ENCODE measurements around the gene NGLY1. TPM values are rescaled to one million over a fixed set of nuclear protein-coding genes. Genes with fewer than 3 reads are reported as not detected.

NGLY1 gene
- total and polyA plus RNA-seq, 2 of the 8 experiments (the other 6 are each of a cell fraction or from before 2014, with no cell fraction given) = 3.1 to 24.8 TPM

DNA sequence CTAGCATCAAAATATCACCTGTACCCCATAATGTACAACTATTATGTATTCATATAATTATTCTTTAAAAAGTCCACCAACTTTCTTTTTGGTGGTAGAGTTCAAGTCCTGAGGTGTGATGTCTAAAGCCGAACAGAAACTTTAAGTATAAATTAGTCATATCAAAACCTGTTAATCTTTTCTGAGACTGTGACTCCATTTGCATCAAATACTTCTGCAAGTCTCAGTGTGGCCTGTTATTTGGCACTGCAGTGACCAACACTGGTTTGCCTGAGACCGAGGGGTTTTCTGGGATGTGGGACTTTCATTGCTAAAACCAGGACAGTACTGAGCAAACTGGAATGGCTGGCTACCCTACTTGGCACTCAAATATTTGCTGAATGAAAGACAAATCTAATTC lies 7.3 kb downstream of the NGLY1 start (continued):
- TF ChIP-seq, protein P1, sequence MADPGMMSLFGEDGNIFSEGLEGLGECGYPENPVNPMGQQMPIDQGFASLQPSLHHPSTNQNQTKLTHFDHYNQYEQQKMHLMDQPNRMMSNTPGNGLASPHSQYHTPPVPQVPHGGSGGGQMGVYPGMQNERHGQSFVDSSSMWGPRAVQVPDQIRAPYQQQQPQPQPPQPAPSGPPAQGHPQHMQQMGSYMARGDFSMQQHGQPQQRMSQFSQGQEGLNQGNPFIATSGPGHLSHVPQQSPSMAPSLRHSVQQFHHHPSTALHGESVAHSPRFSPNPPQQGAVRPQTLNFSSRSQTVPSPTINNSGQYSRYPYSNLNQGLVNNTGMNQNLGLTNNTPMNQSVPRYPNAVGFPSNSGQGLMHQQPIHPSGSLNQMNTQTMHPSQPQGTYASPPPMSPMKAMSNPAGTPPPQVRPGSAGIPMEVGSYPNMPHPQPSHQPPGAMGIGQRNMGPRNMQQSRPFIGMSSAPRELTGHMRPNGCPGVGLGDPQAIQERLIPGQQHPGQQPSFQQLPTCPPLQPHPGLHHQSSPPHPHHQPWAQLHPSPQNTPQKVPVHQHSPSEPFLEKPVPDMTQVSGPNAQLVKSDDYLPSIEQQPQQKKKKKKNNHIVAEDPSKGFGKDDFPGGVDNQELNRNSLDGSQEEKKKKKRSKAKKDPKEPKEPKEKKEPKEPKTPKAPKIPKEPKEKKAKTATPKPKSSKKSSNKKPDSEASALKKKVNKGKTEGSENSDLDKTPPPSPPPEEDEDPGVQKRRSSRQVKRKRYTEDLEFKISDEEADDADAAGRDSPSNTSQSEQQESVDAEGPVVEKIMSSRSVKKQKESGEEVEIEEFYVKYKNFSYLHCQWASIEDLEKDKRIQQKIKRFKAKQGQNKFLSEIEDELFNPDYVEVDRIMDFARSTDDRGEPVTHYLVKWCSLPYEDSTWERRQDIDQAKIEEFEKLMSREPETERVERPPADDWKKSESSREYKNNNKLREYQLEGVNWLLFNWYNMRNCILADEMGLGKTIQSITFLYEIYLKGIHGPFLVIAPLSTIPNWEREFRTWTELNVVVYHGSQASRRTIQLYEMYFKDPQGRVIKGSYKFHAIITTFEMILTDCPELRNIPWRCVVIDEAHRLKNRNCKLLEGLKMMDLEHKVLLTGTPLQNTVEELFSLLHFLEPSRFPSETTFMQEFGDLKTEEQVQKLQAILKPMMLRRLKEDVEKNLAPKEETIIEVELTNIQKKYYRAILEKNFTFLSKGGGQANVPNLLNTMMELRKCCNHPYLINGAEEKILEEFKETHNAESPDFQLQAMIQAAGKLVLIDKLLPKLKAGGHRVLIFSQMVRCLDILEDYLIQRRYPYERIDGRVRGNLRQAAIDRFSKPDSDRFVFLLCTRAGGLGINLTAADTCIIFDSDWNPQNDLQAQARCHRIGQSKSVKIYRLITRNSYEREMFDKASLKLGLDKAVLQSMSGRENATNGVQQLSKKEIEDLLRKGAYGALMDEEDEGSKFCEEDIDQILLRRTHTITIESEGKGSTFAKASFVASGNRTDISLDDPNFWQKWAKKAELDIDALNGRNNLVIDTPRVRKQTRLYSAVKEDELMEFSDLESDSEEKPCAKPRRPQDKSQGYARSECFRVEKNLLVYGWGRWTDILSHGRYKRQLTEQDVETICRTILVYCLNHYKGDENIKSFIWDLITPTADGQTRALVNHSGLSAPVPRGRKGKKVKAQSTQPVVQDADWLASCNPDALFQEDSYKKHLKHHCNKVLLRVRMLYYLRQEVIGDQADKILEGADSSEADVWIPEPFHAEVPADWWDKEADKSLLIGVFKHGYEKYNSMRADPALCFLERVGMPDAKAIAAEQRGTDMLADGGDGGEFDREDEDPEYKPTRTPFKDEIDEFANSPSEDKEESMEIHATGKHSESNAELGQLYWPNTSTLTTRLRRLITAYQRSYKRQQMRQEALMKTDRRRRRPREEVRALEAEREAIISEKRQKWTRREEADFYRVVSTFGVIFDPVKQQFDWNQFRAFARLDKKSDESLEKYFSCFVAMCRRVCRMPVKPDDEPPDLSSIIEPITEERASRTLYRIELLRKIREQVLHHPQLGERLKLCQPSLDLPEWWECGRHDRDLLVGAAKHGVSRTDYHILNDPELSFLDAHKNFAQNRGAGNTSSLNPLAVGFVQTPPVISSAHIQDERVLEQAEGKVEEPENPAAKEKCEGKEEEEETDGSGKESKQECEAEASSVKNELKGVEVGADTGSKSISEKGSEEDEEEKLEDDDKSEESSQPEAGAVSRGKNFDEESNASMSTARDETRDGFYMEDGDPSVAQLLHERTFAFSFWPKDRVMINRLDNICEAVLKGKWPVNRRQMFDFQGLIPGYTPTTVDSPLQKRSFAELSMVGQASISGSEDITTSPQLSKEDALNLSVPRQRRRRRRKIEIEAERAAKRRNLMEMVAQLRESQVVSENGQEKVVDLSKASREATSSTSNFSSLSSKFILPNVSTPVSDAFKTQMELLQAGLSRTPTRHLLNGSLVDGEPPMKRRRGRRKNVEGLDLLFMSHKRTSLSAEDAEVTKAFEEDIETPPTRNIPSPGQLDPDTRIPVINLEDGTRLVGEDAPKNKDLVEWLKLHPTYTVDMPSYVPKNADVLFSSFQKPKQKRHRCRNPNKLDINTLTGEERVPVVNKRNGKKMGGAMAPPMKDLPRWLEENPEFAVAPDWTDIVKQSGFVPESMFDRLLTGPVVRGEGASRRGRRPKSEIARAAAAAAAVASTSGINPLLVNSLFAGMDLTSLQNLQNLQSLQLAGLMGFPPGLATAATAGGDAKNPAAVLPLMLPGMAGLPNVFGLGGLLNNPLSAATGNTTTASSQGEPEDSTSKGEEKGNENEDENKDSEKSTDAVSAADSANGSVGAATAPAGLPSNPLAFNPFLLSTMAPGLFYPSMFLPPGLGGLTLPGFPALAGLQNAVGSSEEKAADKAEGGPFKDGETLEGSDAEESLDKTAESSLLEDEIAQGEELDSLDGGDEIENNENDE (IDR thresholded peaks at IDR 0.05; ENCODE audit: insufficient replicate concordance, low read length) = no peak
- TF ChIP-seq CHD2 (IDR thresholded peaks at IDR 0.05; ENCODE audit: low read length) (no peak), E2F6 (IDR thresholded peaks at IDR 0.05) (no peak)
